GM12801 (cell line): ENCODE measurements around the gene CACNA2D2.

Experiments
- TF ChIP-seq, protein P1 (sequence below): IDR thresholded peaks from one replicate; pipeline ENCODE4 v1.5.1; 2011; ENCODE audit warnings: control low read depth; ENCODE audit not compliant: insufficient read length; ENCODE audit errors: extremely low read depth

Gene CACNA2D2

GRCh38 chr3:50370594-50370993 is 132.8 kb downstream of the CACNA2D2 start:
- TF ChIP-seq, protein P1, sequence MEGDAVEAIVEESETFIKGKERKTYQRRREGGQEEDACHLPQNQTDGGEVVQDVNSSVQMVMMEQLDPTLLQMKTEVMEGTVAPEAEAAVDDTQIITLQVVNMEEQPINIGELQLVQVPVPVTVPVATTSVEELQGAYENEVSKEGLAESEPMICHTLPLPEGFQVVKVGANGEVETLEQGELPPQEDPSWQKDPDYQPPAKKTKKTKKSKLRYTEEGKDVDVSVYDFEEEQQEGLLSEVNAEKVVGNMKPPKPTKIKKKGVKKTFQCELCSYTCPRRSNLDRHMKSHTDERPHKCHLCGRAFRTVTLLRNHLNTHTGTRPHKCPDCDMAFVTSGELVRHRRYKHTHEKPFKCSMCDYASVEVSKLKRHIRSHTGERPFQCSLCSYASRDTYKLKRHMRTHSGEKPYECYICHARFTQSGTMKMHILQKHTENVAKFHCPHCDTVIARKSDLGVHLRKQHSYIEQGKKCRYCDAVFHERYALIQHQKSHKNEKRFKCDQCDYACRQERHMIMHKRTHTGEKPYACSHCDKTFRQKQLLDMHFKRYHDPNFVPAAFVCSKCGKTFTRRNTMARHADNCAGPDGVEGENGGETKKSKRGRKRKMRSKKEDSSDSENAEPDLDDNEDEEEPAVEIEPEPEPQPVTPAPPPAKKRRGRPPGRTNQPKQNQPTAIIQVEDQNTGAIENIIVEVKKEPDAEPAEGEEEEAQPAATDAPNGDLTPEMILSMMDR, result no peak

DNA sequence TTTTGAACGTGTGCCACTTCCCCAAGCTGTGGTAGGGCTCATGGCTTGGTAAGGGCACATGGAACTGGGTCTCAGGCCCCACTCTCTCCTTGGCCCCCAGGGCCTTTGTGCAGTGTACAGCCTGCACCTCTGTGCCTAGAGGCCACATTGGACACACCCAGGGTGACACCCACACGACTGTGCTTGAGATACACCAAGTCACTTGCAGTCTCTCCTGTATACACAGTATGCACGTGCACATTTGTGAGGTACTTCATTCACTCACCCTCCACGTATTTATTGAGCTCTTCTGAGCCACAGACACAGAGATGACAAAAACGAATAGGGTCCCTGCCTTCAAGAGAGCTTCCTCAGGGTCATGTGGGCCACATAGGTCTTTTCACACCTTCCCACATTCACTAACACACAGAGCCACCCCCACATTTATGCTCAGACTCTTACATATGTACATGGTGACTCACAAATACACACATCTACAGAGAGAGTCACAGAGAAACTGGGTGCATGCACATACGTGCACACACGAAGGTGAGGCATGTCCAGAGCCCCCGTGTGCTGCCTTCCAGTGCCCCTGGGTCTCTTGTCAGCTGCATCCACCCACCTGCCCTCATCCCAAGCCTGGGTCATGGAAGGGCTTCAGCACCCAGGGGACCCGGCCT is 134.3 kb downstream of the CACNA2D2 start:
- TF ChIP-seq, protein P1, result no peak

DNA sequence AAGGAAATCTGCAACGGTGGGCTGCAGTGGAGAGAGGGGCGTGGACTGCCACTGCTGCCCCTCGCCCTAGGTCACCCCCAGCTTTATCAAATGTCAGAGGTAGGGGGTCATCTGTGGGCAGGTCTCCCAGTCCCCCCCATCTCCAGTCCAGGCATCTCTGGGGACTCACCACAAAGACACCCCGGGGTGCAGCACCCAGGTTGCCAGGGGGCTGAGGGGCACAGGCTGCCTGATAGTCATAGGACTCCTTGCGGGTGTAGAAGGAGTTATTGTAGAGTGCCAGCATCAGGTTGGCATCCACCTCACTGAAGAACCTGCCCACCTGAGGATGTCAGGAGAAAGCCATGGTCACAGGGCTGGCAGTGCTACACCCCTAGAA is 137.6 kb downstream of the CACNA2D2 start:
- TF ChIP-seq, protein P1, result no peak

- TF ChIP-seq, protein P1, result no peak
Observed at GRCh38 chr3:50365080-50365841, 138.2 kb downstream of the CACNA2D2 start.

DNA sequence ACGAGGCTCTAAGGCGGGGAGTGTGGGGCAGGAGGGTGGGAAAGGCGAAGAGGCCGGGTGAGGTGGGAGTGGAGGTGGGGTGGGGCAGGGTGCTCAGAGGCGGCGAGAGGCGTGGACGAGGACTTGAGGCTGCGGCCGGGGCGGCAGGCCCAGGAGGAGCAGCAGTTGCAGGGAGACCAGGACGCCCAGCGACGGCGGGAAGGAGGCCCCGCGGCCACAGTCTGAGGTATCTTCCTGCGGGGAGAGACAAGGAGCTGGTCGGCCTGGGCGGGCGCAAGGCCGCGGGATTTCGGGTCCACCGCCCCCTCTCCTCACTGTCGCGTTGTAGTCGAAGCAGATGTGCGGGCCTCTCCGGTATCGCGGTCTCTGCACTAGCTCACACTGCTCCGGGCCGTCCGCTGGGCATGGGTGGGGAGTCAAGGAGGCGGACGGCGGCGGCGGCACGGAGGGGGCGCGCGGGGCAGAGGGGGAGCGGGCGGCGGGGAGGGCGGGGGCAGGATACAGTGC is 138.8 kb downstream of the CACNA2D2 start:
- TF ChIP-seq, protein P1, result no peak

- TF ChIP-seq, protein P1, result no peak
Observed at GRCh38 chr3:50359760-50360110, 143.7 kb downstream of the CACNA2D2 start.

DNA sequence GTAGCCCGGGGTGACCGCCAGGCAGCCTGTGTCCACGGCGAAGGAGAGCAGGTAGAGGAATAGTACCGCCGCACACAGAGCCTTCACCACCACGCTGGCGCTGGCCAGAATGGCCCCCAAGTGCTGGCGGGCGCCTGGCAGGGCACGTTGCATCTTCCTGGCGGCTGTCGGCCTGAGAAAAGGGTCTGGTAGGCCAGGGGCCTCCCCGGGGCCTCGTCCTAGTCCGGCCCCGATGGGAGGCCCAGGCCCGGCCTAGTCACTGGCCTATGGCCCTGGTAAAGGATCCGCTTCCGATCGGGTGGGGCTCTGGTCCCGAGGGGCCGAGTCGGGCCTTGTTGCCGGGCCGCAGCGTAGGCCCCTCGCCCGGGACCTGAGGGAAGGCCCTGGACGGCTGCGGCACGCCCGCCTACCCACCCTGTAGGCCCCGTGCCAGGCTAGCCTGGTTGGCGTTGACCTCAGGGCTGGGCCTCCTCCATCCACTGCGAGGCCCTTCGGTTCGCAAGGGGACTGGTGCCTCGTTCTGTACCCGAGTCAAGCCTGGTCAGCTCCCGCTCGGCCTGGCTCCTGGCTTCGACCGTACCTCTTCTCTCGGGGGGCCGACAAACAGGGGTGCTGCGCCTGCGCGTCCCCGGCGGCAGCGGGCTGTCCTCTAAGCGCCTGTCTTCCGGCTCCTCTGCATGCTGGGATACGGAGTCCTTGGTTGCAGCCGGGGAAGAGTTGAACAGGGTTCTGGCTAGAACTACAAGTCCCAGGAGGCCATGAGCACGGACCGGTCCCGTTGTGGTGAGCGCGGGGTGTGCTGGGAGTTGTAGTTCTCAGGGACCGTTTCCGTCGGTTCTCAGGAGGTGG is 144.3 kb downstream of the CACNA2D2 start, which contains the start of gene TMEM115:
Gene TMEM115 (minus strand): TSS at position 611 of the 849 bp plus-strand sequence. CDS start 458 bp downstream, at position 153.
- TF ChIP-seq, protein P1, result no peak
